ENCODE data around the gene ATG10. TPM values are rescaled to one million over a fixed set of nuclear protein-coding genes. Genes with fewer than 3 reads are reported as not detected.

Gene ATG10
- total RNA-seq, 1 experiment from 2014 or later, result 12.2 TPM

DNA sequence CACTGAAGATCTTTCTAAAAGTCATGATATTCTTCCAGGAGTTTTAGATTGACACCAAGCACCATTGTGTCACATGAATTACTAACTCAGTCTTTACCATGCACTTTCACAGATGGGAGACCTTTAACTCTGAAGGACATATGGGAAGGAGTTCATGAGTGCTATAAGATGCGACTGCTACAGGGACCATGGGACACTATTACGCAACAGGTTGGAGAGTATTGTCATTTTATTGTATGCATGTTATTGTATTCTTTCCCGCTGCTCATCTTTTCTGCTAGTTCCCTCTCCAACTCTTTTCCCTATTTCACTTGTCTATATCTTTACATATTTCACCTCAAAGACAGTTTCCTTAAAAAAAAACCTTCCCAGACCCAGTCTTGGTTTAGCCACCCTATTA, 206.6 kb downstream of the ATG10 start (continued):
- TF ChIP-seq, protein P1, sequence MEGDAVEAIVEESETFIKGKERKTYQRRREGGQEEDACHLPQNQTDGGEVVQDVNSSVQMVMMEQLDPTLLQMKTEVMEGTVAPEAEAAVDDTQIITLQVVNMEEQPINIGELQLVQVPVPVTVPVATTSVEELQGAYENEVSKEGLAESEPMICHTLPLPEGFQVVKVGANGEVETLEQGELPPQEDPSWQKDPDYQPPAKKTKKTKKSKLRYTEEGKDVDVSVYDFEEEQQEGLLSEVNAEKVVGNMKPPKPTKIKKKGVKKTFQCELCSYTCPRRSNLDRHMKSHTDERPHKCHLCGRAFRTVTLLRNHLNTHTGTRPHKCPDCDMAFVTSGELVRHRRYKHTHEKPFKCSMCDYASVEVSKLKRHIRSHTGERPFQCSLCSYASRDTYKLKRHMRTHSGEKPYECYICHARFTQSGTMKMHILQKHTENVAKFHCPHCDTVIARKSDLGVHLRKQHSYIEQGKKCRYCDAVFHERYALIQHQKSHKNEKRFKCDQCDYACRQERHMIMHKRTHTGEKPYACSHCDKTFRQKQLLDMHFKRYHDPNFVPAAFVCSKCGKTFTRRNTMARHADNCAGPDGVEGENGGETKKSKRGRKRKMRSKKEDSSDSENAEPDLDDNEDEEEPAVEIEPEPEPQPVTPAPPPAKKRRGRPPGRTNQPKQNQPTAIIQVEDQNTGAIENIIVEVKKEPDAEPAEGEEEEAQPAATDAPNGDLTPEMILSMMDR (IDR thresholded peaks at IDR 0.05), result no peak
- TF ChIP-seq SP1 (CRISPR knock-in tag; conservative IDR thresholded peaks at IDR 0.05), result no peak
- TF ChIP-seq TP53 (CRISPR knock-in tag; IDR thresholded peaks at IDR 0.05), result no peak
- TF ChIP-seq IRF2 (CRISPR knock-in tag; IDR thresholded peaks at IDR 0.05; ENCODE audit: borderline replicate concordance, low read depth), result no peak
- TF ChIP-seq SMAD3 (CRISPR knock-in tag; IDR thresholded peaks at IDR 0.05; ENCODE audit: borderline replicate concordance), result no peak
- no peak for TF ChIP-seq ZNF416 (CRISPR knock-in tag; IDR thresholded peaks at IDR 0.05)
- no peak for TF ChIP-seq CREB1 (CRISPR knock-in tag; IDR thresholded peaks at IDR 0.05)

DNA sequence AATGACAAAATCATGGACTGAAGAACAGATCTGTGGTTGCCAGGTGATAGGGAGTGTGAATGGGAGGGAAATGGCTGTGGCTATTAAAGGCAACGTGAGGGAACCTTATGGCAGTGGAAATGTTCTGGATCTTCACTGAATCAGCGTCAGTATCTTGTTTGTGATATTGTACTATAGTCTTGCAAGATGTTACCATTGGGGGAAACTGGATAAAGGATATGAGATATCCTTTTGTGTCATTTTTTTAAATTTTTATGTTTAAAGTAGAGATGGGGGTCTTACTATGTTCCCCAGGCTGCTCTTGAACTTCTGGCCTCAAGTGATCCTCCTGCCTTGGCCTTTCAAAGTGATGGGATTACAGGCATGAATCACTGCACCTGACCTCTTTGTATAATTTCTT, 210.8 kb downstream of the ATG10 start:
- H3K27ac Mint-ChIP-seq, result no peak overlapping the region
- no peak overlapping the region for H3K4me3 Mint-ChIP-seq
- no peak for DNase-seq (ENCODE audit: low spot score)
- H3K4me1 Mint-ChIP-seq, result no peaks in the 10 kb centered on the region
- no peak for ATAC-seq
- CTCF ChIA-PET, result no interaction called here
- H3K27me3 Mint-ChIP-seq (ENCODE audit: low read depth), result no peaks in the 10 kb centered on the region; the same call in 1 of the 2 replicates
- H3K36me3 Mint-ChIP-seq, result no peaks in the 10 kb centered on the region
- POLR2A ChIA-PET, result no interaction called here
- TF ChIP-seq FOXP4 (CRISPR knock-in tag; IDR thresholded peaks at IDR 0.05) (no peak), ZBTB21 (CRISPR knock-in tag; IDR thresholded peaks at IDR 0.05; ENCODE audit: borderline replicate concordance) (no peak), ETV6 (CRISPR knock-in tag; IDR thresholded peaks at IDR 0.05) (no peak), ZNF219 (CRISPR knock-in tag; IDR thresholded peaks at IDR 0.05; ENCODE audit: borderline replicate concordance) (no peak), ZNF138 (CRISPR knock-in tag; conservative IDR thresholded peaks at IDR 0.05) (no peak)
- no peaks in the 10 kb centered on the region for H3K9me3 Mint-ChIP-seq

DNA sequence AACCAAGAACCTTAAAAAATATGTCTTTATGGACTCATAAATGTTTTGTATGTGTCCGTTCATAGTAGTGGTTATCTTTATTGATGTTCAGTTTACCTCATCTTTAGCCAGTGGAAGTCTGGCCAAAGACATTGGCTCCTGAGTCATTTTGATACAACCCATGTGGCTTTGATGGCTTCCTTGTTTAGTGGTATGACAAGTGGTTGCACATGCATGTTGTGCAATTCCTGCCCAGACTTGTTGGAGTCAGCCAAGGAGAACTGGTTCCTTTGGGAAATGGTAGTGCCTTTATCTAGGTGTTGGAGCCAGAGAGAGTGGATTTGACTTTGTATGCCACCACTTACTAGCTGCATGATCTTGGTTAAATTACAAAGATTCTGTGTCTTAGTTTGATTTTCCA, 212.0 kb downstream of the ATG10 start:
- ATAC-seq (no peak), DNase-seq (ENCODE audit: low spot score) (no peak)
- no peaks in the 10 kb centered on the region for H3K9me3 Mint-ChIP-seq
- no peak overlapping the region for H3K27ac Mint-ChIP-seq
- H3K4me1 Mint-ChIP-seq, result no peaks in the 10 kb centered on the region
- no peak overlapping the region for H3K4me3 Mint-ChIP-seq
- CTCF ChIA-PET, result no interaction called here
- H3K27me3 Mint-ChIP-seq (ENCODE audit: low read depth), result no peaks in the 10 kb centered on the region; the same call in 1 of the 2 replicates
- no peaks in the 10 kb centered on the region for H3K36me3 Mint-ChIP-seq
- POLR2A ChIA-PET, result no interaction called here
- TF ChIP-seq, protein P2, sequence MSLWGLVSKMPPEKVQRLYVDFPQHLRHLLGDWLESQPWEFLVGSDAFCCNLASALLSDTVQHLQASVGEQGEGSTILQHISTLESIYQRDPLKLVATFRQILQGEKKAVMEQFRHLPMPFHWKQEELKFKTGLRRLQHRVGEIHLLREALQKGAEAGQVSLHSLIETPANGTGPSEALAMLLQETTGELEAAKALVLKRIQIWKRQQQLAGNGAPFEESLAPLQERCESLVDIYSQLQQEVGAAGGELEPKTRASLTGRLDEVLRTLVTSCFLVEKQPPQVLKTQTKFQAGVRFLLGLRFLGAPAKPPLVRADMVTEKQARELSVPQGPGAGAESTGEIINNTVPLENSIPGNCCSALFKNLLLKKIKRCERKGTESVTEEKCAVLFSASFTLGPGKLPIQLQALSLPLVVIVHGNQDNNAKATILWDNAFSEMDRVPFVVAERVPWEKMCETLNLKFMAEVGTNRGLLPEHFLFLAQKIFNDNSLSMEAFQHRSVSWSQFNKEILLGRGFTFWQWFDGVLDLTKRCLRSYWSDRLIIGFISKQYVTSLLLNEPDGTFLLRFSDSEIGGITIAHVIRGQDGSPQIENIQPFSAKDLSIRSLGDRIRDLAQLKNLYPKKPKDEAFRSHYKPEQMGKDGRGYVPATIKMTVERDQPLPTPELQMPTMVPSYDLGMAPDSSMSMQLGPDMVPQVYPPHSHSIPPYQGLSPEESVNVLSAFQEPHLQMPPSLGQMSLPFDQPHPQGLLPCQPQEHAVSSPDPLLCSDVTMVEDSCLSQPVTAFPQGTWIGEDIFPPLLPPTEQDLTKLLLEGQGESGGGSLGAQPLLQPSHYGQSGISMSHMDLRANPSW (CRISPR knock-in tag; conservative IDR thresholded peaks at IDR 0.05; ENCODE audit: low read depth), result no peak
- TF ChIP-seq JUN (CRISPR knock-in tag; IDR thresholded peaks at IDR 0.05), result no peak
- no peak for TF ChIP-seq TEAD4 (CRISPR knock-in tag; IDR thresholded peaks at IDR 0.05)
- no peak for TF ChIP-seq ZNF396 (CRISPR knock-in tag; IDR thresholded peaks at IDR 0.05; ENCODE audit: borderline replicate concordance)
- no peak for TF ChIP-seq MXD4 (CRISPR knock-in tag; IDR thresholded peaks at IDR 0.05; ENCODE audit: borderline replicate concordance)
- no peak for TF ChIP-seq ZNF425 (CRISPR knock-in tag; conservative IDR thresholded peaks at IDR 0.05)
- TF ChIP-seq, protein P3, sequence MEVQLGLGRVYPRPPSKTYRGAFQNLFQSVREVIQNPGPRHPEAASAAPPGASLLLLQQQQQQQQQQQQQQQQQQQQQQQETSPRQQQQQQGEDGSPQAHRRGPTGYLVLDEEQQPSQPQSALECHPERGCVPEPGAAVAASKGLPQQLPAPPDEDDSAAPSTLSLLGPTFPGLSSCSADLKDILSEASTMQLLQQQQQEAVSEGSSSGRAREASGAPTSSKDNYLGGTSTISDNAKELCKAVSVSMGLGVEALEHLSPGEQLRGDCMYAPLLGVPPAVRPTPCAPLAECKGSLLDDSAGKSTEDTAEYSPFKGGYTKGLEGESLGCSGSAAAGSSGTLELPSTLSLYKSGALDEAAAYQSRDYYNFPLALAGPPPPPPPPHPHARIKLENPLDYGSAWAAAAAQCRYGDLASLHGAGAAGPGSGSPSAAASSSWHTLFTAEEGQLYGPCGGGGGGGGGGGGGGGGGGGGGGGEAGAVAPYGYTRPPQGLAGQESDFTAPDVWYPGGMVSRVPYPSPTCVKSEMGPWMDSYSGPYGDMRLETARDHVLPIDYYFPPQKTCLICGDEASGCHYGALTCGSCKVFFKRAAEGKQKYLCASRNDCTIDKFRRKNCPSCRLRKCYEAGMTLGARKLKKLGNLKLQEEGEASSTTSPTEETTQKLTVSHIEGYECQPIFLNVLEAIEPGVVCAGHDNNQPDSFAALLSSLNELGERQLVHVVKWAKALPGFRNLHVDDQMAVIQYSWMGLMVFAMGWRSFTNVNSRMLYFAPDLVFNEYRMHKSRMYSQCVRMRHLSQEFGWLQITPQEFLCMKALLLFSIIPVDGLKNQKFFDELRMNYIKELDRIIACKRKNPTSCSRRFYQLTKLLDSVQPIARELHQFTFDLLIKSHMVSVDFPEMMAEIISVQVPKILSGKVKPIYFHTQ (CRISPR knock-in tag; IDR thresholded peaks at IDR 0.05), result no peak
- no peak for TF ChIP-seq KAT7 (CRISPR knock-in tag; IDR thresholded peaks at IDR 0.05; ENCODE audit: borderline replicate concordance)
- TF ChIP-seq JAZF1 (CRISPR knock-in tag; IDR thresholded peaks at IDR 0.05), result no peak
- TF ChIP-seq, protein P4, sequence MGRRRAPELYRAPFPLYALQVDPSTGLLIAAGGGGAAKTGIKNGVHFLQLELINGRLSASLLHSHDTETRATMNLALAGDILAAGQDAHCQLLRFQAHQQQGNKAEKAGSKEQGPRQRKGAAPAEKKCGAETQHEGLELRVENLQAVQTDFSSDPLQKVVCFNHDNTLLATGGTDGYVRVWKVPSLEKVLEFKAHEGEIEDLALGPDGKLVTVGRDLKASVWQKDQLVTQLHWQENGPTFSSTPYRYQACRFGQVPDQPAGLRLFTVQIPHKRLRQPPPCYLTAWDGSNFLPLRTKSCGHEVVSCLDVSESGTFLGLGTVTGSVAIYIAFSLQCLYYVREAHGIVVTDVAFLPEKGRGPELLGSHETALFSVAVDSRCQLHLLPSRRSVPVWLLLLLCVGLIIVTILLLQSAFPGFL (CRISPR knock-in tag; IDR thresholded peaks at IDR 0.05; ENCODE audit: borderline replicate concordance), result no peak

Data from WTC11 (cell line).